Kidney capillary endothelial cell (primary cell): ENCODE data around the gene SPRY4.
"Not testable (repeated sequence)": the region's sequence is repeated elsewhere in the genome, so short reads cannot be mapped to it uniquely, and the experiment has no call there.

Source experiments
- DNase-seq: peaks from one replicate; pipeline ENCODE4 v3.0.0-alpha.2; 2018; ENCODE audit warnings: low spot score

SPRY4 gene, protein sequence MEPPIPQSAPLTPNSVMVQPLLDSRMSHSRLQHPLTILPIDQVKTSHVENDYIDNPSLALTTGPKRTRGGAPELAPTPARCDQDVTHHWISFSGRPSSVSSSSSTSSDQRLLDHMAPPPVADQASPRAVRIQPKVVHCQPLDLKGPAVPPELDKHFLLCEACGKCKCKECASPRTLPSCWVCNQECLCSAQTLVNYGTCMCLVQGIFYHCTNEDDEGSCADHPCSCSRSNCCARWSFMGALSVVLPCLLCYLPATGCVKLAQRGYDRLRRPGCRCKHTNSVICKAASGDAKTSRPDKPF

GRCh38 chr5:142324871-142325724 is at the start of gene SPRY4:
Gene SPRY4 (minus strand): TSS chr5:142325021. CDS start chr5:142315108, 9,913 bp downstream.
- DNase-seq = peak; percentile 99

- no peak for DNase-seq
Measured at GRCh38 chr5:142368529-142368928, 43.7 kb upstream of the SPRY4 start.

DNA sequence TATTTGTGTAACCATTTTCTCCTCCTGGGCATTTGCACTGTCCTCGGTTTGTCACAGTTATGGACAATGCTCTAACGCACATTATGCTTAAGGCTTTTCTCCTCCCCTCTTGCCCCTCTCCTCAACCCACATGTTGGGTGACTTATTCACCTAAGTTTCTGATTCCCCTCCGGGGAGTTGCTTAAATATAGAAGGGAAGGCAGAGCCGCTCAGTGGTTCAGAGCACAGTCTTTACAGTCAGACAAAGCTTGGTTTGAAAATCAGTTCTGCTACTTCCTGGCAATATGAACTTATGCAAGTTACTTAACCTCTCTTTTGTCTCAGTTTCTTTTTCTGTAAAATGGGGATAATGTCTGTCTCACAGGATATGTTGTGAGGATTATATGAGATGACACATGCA is 41.2 kb upstream of the SPRY4 start:
- no peak for DNase-seq

DNA sequence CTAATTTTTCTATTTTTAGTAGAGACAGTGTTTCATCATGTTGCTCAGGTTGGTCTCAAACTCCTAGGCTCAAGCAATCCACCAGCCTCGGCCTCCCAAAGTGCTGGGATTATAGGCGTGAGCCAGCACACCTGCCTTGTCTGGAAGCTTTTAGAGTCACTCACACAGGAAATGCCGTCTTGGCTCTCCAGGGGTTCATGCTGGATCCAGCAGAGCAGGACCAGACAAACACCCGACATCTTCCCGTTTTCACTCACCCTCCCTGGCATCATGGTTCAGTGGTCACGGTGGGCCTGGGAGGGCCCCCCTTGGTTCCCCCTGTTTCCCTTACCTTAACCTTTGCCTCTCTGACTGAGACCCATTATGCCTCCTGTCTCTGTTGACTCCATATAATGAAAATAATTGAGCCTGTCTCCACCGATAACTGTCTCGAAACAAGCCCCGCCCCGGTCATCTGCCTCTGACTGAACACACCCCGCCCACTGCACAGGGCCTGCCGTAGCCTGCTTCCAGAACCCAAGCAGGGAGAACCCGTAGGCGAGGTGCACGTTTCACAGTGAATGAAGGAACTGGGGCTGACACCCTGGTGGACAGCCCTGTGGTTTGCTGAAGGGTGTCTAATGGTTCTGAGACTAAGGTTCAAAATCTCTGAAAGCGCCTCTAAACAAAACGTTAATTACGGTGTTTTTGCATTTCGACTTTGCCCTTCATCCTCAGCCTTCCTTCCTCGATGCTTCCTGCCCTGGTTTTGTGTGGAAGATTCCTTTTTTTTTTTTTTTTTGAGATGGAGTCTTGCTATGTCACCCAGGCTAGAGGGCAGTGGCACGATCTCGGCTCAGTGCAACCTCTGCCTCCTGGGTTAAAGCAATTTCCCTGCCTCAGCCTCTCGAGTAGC is 39.7 kb upstream of the SPRY4 start:
- no peak for DNase-seq

DNA sequence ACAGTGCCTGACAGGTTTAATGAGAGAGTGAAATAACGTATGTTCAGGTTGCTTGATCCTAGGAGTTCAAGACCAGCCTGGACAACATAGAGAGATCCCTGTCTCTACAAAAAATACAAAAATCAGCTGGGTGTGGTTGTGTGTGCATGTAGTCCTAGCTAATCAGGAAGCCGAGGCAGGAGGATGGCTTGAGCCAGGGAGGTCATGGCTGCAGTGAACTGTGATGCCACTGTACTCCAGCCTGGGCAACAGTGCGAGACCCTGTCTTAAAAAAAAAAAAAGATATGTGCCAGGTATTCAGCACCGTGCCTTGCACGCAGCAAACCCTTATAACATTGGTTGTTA is 38.8 kb upstream of the SPRY4 start:
- DNase-seq = no peak

- DNase-seq = not testable (repeated sequence)
Measured at GRCh38 chr5:142362193-142362592, 37.4 kb upstream of the SPRY4 start.

DNA sequence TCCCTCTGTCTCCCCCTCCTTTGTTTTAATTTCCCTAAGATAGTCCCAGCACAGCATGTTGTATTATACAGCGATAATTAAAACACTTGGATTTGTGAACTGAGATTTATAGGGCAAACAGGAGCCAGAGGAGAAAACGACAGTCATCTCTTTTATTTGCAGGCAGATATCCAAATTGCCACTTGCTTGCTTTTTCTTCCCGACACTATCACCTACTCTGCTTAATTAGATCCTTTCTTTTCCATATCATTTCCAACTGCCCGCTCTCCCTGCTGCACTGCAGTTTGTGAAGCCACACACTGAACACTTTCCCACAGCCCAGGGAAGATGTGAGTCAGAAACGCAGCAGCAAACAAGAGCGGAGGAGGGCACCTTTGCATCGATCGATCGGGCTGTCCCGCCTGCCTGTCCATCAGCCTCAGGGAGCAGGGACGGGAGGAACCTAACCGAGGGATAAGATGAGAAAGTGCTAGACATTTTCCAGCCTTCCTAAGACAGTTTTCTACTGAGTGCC is 35.8 kb upstream of the SPRY4 start:
- DNase-seq = no peak

GRCh38 chr5:142360051-142360498 is 35.3 kb upstream of the SPRY4 start:
- DNase-seq = no peak

DNA sequence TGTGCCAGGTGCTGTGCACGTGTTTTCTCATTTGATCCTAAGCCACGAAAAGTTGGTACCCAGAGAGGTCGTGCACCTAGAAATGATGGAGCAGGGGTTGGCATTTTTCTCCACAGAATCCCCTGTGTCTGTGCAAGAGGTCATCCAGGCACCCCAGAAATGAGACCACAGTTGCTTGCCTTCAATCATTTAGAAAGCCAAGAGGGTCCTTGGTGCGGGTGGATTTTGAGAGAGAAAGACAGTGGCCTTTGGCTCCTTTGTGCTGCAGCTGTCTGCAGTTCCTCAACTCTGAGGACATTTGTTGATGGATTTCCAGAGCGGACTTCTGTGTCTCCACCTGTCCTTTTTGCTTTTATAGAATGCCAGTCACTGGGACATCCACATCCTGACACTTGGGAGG is 33.8 kb upstream of the SPRY4 start:
- DNase-seq = no peak

- no peak for DNase-seq
Measured at GRCh38 chr5:142358121-142358520, 33.3 kb upstream of the SPRY4 start.

DNA sequence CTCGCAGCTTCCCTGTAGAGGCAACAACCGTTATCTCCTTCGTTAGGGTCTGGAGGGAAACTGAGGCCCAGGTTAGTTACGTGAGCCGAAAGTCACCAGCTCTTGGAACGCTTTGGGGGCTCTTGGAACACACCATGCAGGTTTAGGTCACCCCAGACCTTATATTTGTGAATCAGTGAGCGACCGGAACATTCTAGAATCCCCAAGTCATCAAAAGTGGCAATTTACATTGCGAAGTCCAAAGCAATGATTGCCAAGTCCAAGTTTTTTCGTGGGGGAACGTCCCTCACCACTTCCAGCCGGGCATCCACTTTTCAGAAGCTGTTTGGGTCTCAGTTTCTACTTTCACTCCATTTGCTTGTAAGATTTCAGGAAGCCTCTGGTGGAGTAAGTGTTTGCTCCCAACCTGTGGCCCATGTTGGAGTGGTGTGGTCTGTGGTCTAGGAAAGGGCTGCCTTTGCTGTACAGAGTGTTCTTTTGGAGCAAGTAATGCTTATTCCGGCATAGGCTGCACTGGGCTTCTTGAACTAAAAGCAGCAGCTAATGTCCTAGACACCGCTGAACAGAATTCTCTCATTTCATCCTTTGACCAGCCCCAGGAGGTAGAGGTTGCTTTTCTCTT is 32.8 kb upstream of the SPRY4 start:
- no peak for DNase-seq

GRCh38 chr5:142356716-142357468 is 32.1 kb upstream of the SPRY4 start:
- peak; percentile 99 for DNase-seq

DNA sequence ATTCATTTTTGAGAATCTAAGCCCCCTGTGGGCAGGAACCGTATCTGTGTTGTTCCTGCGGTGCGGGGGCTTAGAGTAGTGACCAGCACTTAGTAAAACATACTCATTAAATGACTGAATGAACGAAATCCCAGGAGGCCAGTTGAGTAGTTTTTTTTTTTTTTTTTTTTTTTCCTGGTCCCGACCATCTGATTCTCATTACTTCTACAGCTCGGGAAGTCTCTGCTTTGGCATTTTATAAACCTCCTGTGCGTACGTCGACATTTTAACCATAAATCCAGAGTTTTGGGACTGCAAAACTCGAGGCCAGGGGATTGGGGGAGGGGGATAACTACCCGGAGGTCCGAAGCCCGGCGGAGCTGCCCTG is 31.5 kb upstream of the SPRY4 start:
- no peak for DNase-seq

- no peak for DNase-seq
Measured at GRCh38 chr5:142353071-142353472, 28.3 kb upstream of the SPRY4 start.

DNA sequence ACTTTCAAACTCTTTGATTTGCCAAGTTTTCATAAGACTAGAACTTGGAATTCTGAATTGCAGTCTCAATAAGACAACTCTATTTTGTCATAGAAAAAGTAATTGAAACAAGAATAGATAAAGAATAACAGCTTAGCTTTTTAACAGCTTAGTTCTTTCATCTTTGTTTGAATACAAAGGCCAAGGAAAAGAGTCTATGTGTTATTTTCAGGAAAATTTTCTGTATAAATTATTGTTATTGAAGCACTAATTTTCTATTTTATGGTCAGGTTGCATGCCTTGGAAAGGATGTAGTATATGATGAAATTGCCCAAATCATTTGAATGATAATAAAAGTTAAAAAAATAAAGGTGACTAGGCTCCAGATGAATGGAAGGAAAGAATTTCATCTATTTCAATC is 25.2 kb upstream of the SPRY4 start:
- no peak for DNase-seq

DNA sequence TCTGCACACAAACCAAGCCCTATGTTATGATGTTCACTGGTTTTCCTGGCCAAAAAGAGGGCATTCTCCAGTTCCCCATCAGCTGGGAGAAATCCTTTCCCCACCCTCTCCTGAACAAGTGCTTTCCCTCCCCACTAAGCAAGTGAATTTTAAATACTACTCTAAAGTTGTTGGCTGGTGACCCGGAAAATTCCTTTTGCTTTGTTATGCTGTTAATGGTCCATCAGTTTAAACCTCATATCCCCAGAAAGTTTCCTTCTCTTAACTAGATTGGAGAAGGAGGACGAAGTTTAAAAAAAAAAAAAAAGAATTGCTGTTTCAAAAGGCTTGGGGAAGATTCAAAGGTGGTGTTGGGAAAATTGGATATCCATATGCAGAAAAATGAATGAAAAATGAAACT is 21.9 kb upstream of the SPRY4 start:
- no peak for DNase-seq

- DNase-seq = not testable (repeated sequence)
Measured at GRCh38 chr5:142344915-142345314, 20.1 kb upstream of the SPRY4 start.

DNA sequence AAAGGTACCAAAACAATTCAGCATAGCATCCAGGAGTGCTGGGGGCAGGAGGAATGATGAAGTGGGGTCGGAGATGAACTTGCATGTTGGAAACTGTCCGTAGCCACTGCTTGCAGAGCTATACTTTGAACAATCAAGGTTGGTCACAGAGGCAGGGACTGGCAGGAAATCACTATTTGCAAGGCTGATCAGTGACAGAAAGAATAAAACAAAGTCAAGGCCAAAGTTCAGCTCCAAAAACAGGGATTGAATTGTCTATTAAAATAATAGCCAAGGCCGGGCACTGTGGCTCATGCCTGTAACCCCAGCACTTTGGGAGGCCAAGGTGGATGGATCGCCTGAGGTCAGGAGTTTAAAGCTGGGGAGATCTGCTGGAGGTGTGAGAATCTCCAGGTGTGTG is 18.7 kb upstream of the SPRY4 start:
- DNase-seq = no peak

- DNase-seq = no peak
Measured at GRCh38 chr5:142342128-142342981, 17.5 kb upstream of the SPRY4 start.

DNA sequence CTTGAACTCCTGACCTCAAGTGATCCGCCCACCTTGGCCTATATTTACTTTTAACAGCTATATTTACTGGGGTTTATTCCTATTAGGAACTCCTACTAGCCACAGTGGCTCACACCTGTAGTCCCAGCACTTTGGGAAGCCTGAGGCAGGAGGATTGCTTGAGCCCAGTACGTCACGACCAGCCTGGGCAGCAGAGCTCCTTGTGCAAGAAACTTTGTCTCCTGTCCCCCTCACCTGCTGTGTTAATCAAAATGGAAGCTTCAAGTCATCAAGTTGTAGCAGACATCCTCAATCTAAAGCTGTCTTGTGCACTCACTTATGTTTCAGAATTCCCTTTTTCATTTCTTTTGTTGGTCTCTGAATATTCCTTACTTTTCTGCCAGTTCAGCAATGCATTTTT is 15.0 kb upstream of the SPRY4 start:
- no peak for DNase-seq
